ENCODE measurements around the gene EIF4E3. TPM values are rescaled to one million over a fixed set of nuclear protein-coding genes. Genes with fewer than 3 reads are reported as not detected.

EIF4E3 gene
- total RNA-seq (10 to 100 TPM; 37.8 to 38.2 TPM), polyA plus RNA-seq (10 to 100 TPM; 23.3 to 48.3 (median 32.1) TPM), total RNA-seq (16.8 to 53.1 (median 29.1) reads per million in 6 experiments)

- peaks cover 0 to 5% (median 1%) of the 10 kb centered on the region in 3 donors for H3K36me3 Mint-ChIP-seq
- peak; percentile 24 to 43 for ATAC-seq
- H3K4me1 Mint-ChIP-seq: peaks cover 46 to 81% (median 65%) of the 10 kb centered on the region in 4 donors
- peak in 7 of 10 donors; percentile 22 to 58 (median 28) for DNase-seq
- no peaks in the 10 kb centered on the region for H3K27me3 Mint-ChIP-seq
- H3K27ac Mint-ChIP-seq: peak within 1 kb of the TSS; percentile 95 to 99 (median 96)
- POLR2A ChIA-PET: interaction anchor here (0.6 to 1.9 kb wide), 4 partner anchors 11 to 1120 kb away, joined by 3 to 5 read pairs (median 4); no protein-coding TSS in a partner anchor
- H3K4me3 Mint-ChIP-seq: peak within 1 kb of the TSS; percentile 86 to 96 (median 94)
- H3K9me3 Mint-ChIP-seq: no peaks in the 10 kb centered on the region
Observed at GRCh38 chr3:71725271-71725991, at the start of gene EIF4E3. EIF4E3 (minus strand) TSS chr3:71725402; CDS start chr3:71725367, 35 bp downstream.

GRCh38 chr3:71771884-71772283 lies 46.7 kb upstream of the EIF4E3 start:
- no peaks in the 10 kb centered on the region for H3K9me3 Mint-ChIP-seq
- POLR2A ChIA-PET: no interaction called here
- H3K36me3 Mint-ChIP-seq: no peaks in the 10 kb centered on the region
- peaks cover 0 to 6% (median 1%) of the 10 kb centered on the region in 5 donors for H3K27me3 Mint-ChIP-seq
- no peak for ATAC-seq
- no peak for DNase-seq
- no peaks in the 10 kb centered on the region for H3K4me1 Mint-ChIP-seq
- no peak overlapping the region for H3K27ac Mint-ChIP-seq
- no peak overlapping the region for H3K4me3 Mint-ChIP-seq

- no peaks in the 10 kb centered on the region for H3K36me3 Mint-ChIP-seq
- H3K4me3 Mint-ChIP-seq: no peak overlapping the region
- no peaks in the 10 kb centered on the region for H3K4me1 Mint-ChIP-seq
- ATAC-seq: no peak
- no peak overlapping the region for H3K27ac Mint-ChIP-seq
- H3K27me3 Mint-ChIP-seq: peaks cover 0 to 8% (median 1%) of the 10 kb centered on the region in 5 donors
- POLR2A ChIA-PET: no interaction called here
- no peak for DNase-seq
- no peaks in the 10 kb centered on the region for H3K9me3 Mint-ChIP-seq
Observed at GRCh38 chr3:71771126-71771525, 45.9 kb upstream of the EIF4E3 start.

- Mint-ChIP-seq H3K36me3 (no peaks in the 10 kb centered on the region), H3K27ac (no peak overlapping the region), H3K27me3 (peaks cover 3 to 21% (median 18%) of the 10 kb centered on the region in 5 donors), H3K4me3 (no peak overlapping the region), H3K9me3 (no peaks in the 10 kb centered on the region), H3K4me1 (no peaks in the 10 kb centered on the region)
- POLR2A ChIA-PET: interaction anchor here (1.0 kb wide), 1 partner anchor 26 kb away, joined by 3 read pairs; no protein-coding TSS in a partner anchor
- ATAC-seq: no peak
- no peak for DNase-seq
Observed at GRCh38 chr3:71763426-71763825, 38.2 kb upstream of the EIF4E3 start.

GRCh38 chr3:71760140-71760539 lies 34.9 kb upstream of the EIF4E3 start:
- no peak for DNase-seq
- Mint-ChIP-seq H3K9me3 (no peaks in the 10 kb centered on the region), H3K36me3 (no peaks in the 10 kb centered on the region), H3K4me3 (no peak overlapping the region), H3K27ac (no peak overlapping the region), H3K4me1 (peaks cover 0 to 7% (median 3%) of the 10 kb centered on the region in 4 donors), H3K27me3 (peaks cover 8 to 44% (median 28%) of the 10 kb centered on the region in 5 donors)
- POLR2A ChIA-PET: no interaction called here
- ATAC-seq: no peak

GRCh38 chr3:71759401-71759800 lies 34.2 kb upstream of the EIF4E3 start:
- ATAC-seq: no peak
- Mint-ChIP-seq H3K27ac (no peak overlapping the region), H3K36me3 (no peaks in the 10 kb centered on the region), H3K4me1 (peaks cover 0 to 10% (median 8%) of the 10 kb centered on the region in 4 donors), H3K4me3 (no peak overlapping the region), H3K9me3 (no peaks in the 10 kb centered on the region), H3K27me3 (peaks cover 8 to 49% (median 33%) of the 10 kb centered on the region in 5 donors)
- POLR2A ChIA-PET: no interaction called here
- no peak for DNase-seq

- Mint-ChIP-seq H3K4me1 (peaks cover 0 to 11% (median 8%) of the 10 kb centered on the region in 4 donors), H3K9me3 (no peaks in the 10 kb centered on the region), H3K27ac (no peak overlapping the region), H3K4me3 (no peak overlapping the region), H3K36me3 (no peaks in the 10 kb centered on the region), H3K27me3 (peaks cover 8 to 49% (median 31%) of the 10 kb centered on the region in 5 donors)
- ATAC-seq (no peak), DNase-seq (no peak)
- POLR2A ChIA-PET: interaction anchor here (0.7 kb wide), 1 partner anchor 470 kb away, joined by 3 read pairs; no protein-coding TSS in a partner anchor
Observed at GRCh38 chr3:71758091-71758490, 32.9 kb upstream of the EIF4E3 start.

- no peaks in the 10 kb centered on the region for H3K9me3 Mint-ChIP-seq
- peaks cover 0 to 12% (median 8%) of the 10 kb centered on the region in 4 donors for H3K4me1 Mint-ChIP-seq
- no peak overlapping the region for H3K27ac Mint-ChIP-seq
- DNase-seq: no peak
- H3K27me3 Mint-ChIP-seq: peaks cover 24 to 51% (median 41%) of the 10 kb centered on the region in 5 donors
- no peaks in the 10 kb centered on the region for H3K36me3 Mint-ChIP-seq
- peak overlapping the region; percentile 50 to 79 (median 66) for H3K4me3 Mint-ChIP-seq
- ATAC-seq: no peak
- POLR2A ChIA-PET: interaction anchor here (0.6 kb wide), 1 partner anchor 31 kb away, joined by 5 read pairs; no protein-coding TSS in a partner anchor
Observed at GRCh38 chr3:71754610-71755253, 29.5 kb upstream of the EIF4E3 start.

GRCh38 chr3:71753701-71754609 lies 28.8 kb upstream of the EIF4E3 start, which contains the start of gene GPR27:
GPR27 (plus strand) TSS chr3:71753855; CDS start chr3:71754050, 195 bp downstream.
- Mint-ChIP-seq H3K36me3 (no peaks in the 10 kb centered on the region), H3K9me3 (no peaks in the 10 kb centered on the region), H3K4me1 (peaks cover 0 to 12% (median 8%) of the 10 kb centered on the region in 4 donors), H3K4me3 (peak within 1 kb of the TSS; percentile 28 to 85 (median 68)), H3K27me3 (peaks cover 22 to 53% (median 35%) of the 10 kb centered on the region in 5 donors), H3K27ac (peak within 1 kb of the TSS in 1 of 10 donors; percentile 24)
- ATAC-seq: peak; percentile 61 to 73
- DNase-seq: peak in 4 of 10 donors; percentile 14 to 29 (median 16)
- POLR2A ChIA-PET: no interaction called here

GRCh38 chr3:71752831-71753700 lies 27.9 kb upstream of the EIF4E3 start:
- Mint-ChIP-seq H3K27ac (peak overlapping the region in 1 of 10 donors; percentile 24), H3K9me3 (no peaks in the 10 kb centered on the region), H3K27me3 (peaks cover 22 to 61% (median 35%) of the 10 kb centered on the region in 5 donors), H3K36me3 (no peaks in the 10 kb centered on the region), H3K4me3 (peak overlapping the region; percentile 0 to 85 (median 68)), H3K4me1 (peaks cover 0 to 12% (median 8%) of the 10 kb centered on the region in 4 donors)
- POLR2A ChIA-PET: interaction anchor here (0.7 kb wide), 1 partner anchor 353 kb away, joined by 3 read pairs; no protein-coding TSS in a partner anchor
- DNase-seq (no peak), ATAC-seq (peak; percentile 32 to 52)

GRCh38 chr3:71751602-71752001 lies 26.4 kb upstream of the EIF4E3 start:
- no peak overlapping the region for H3K27ac Mint-ChIP-seq
- H3K4me1 Mint-ChIP-seq: peaks cover 0 to 12% (median 8%) of the 10 kb centered on the region in 4 donors
- no peaks in the 10 kb centered on the region for H3K36me3 Mint-ChIP-seq
- no peak overlapping the region for H3K4me3 Mint-ChIP-seq
- H3K9me3 Mint-ChIP-seq: no peaks in the 10 kb centered on the region
- DNase-seq: no peak
- POLR2A ChIA-PET: no interaction called here
- no peak for ATAC-seq
- peaks cover 22 to 53% (median 33%) of the 10 kb centered on the region in 5 donors for H3K27me3 Mint-ChIP-seq

All from naive thymus-derived CD8-positive, alpha-beta T cell (primary cell).